Right lobe of liver (tissue), 6 donors: ENCODE data around the gene GFRAL. TPM values are rescaled to one million over a fixed set of nuclear protein-coding genes. Genes with fewer than 3 reads are reported as not detected.

Source experiments
- ATAC-seq, 4 donors: fragments of 200-7000 bp; cut with Tn5 transposase; one replicate each; pipeline ENCODE4 v1.9.1; 2020; ENCODE audit warnings: mild to moderate bottlenecking in 4 of 4, moderate library complexity in 4 of 4
- DNase-seq, 3 donors: peaks; one replicate each; pipeline ENCODE4 v3.0.0-alpha.2; 2020
- H3K27ac ChIP-seq, 3 donors: fragments of 200-600 bp; one replicate each; pipeline ENCODE4 v1.8.0; 2022
- H3K27me3 ChIP-seq, 2 donors: fragments of 200-600 bp; one replicate each; pipeline ENCODE4 v1.8.0; 2022
- H3K36me3 ChIP-seq, 4 donors: fragments of 200-600 bp; sonication (generic) in 1 of 4; one replicate each; pipeline versions ENCODE4 v1.5.1 to v1.8.0; 2017 to 2022; ENCODE audit warnings: control low read depth in 1 of 4
- H3K4me1 ChIP-seq, 4 donors: fragments of 200-600 bp; sonication (generic) in 1 of 4; one replicate each; pipeline versions ENCODE4 v1.5.1 to v1.8.0; 2017 to 2022; ENCODE audit warnings: control low read depth in 1 of 4
- H3K4me3 ChIP-seq, 3 donors: fragments of 200-600 bp; one replicate each; pipeline ENCODE4 v1.8.0; 2022
- H3K9me3 ChIP-seq, 4 donors: fragments of 200-600 bp; sonication (generic) in 1 of 4; one replicate each; pipeline versions ENCODE4 v1.5.1 to v1.8.0; 2017 to 2022; ENCODE audit warnings: control low read depth in 1 of 4
- POLR2A ChIP-seq: fragments of 450-650 bp; IDR thresholded peaks from one replicate; pipeline ENCODE4 v1.6.1; 2017; ENCODE audit warnings: antibody characterized with exemption, mild to moderate bottlenecking
- WGBS: methylation state at CpG from one replicate; pipeline ENCODE4 v1.1.6; 2018; ENCODE audit warnings: low coverage, low lambda C conversion rate; ENCODE audit not compliant: insufficient coverage; ENCODE audit errors: missing lambda C conversion rate; 5-methylcytosine and 5-hydroxymethylcytosine counted together
- intact Hi-C, 2 donors: fragments of 100-400 bp; cut with DNase I; formaldehyde crosslinking; loops; one replicate each; pipeline versions ENCODE4 v1.11.2 to v1.14.1; 2022
- long read RNA-seq: library from polyadenylated mRNA; unstranded; transcript quantifications from one replicate; pipeline ENCODE4 v2.0.0, GENCODE V29; 2019
- total RNA-seq, 6 experiments: library from RNA; depleted of rRNA in 2 of 6; stranded (reverse); fragments of >200 nt in 2 of 6; fragmentation: NEBNext Ultra II Directional in 3 of 6; extraction: Animal tissue kit (Norgen Biotek cat#: 25700) in 3 of 6; gene quantifications; one replicate each; pipeline versions ENCODE4 v1.1.0 to v1.2.4, GENCODE V29; 2016 to 2023
- TF ChIP-seq, protein P1 (sequence below), 4 donors: fragments of 200-600 bp in 3 of 4; fragments of 450-650 bp in 1 of 4; IDR thresholded peaks; one replicate each; pipeline versions ENCODE4 v1.5.1 to v1.8.0; 2016 to 2022; ENCODE audit warnings: antibody characterized with exemption in 4 of 4, mild to moderate bottlenecking in 2 of 4
- donor health status: DM: no; HTN: yes; CAD: no.
- donor health status: DM: no; HTN: no; CAD: no.
- donor health status: DM: no; HTN: no; CAD: no.
- donor health status: DM: no; HTN: yes; CAD: no.
- donor health status: DM: no; HTN: yes; CAD: no.

The GFRAL gene, protein sequence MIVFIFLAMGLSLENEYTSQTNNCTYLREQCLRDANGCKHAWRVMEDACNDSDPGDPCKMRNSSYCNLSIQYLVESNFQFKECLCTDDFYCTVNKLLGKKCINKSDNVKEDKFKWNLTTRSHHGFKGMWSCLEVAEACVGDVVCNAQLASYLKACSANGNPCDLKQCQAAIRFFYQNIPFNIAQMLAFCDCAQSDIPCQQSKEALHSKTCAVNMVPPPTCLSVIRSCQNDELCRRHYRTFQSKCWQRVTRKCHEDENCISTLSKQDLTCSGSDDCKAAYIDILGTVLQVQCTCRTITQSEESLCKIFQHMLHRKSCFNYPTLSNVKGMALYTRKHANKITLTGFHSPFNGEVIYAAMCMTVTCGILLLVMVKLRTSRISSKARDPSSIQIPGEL
- not detected for total RNA-seq
- long read RNA-seq, result 0 reads

DNA sequence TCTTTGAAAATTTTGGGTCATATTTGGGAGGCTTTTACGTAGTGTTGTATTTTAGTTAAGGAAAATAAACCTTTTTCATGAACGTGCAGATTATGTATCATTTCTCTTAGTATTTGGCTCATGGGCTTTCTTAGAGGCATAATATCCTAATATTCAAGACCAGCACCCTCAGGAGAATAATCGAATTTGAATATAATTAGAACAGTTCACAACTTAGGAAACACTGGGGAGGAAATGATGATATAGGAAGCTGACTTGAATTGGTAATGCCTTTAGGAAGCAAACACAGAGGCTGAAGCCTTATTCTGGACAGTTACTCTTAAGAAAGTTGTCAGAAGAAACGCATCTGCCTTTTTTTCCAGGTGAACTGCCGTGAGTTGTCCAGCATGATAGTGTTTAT lies at the start of gene GFRAL:
Gene GFRAL (plus strand): TSS at position 301 of the 400 bp plus-strand sequence. CDS start 86 bp downstream, at position 387.
- no peaks in the 10 kb centered on the region for H3K36me3 ChIP-seq
- no peaks in the 10 kb centered on the region for H3K9me3 ChIP-seq
- ATAC-seq, result no peak
- no peak for DNase-seq
- no peaks in the 10 kb centered on the region for H3K27me3 ChIP-seq
- H3K4me3 ChIP-seq, result no peak within 1 kb of the TSS
- intact Hi-C loops, result no loop called here
- no peak within 1 kb of the TSS for H3K27ac ChIP-seq
- no peak for TF ChIP-seq POLR2A
- TF ChIP-seq, protein P1, sequence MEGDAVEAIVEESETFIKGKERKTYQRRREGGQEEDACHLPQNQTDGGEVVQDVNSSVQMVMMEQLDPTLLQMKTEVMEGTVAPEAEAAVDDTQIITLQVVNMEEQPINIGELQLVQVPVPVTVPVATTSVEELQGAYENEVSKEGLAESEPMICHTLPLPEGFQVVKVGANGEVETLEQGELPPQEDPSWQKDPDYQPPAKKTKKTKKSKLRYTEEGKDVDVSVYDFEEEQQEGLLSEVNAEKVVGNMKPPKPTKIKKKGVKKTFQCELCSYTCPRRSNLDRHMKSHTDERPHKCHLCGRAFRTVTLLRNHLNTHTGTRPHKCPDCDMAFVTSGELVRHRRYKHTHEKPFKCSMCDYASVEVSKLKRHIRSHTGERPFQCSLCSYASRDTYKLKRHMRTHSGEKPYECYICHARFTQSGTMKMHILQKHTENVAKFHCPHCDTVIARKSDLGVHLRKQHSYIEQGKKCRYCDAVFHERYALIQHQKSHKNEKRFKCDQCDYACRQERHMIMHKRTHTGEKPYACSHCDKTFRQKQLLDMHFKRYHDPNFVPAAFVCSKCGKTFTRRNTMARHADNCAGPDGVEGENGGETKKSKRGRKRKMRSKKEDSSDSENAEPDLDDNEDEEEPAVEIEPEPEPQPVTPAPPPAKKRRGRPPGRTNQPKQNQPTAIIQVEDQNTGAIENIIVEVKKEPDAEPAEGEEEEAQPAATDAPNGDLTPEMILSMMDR (IDR thresholded peaks at IDR 0.05), result no peak
- H3K4me1 ChIP-seq, result no peaks in the 10 kb centered on the region
- 34% methylated on average over 5 of the region's 5 CpGs for WGBS

- 45% methylated on average over 5 of the region's 5 CpGs for WGBS
- DNase-seq, result no peak
- Histone ChIP-seq H3K27ac (no peak overlapping the region), H3K27me3 (no peaks in the 10 kb centered on the region), H3K4me3 (no peak overlapping the region), H3K36me3 (no peaks in the 10 kb centered on the region), H3K9me3 (no peaks in the 10 kb centered on the region), H3K4me1 (no peaks in the 10 kb centered on the region)
- no peak for ATAC-seq
- TF ChIP-seq POLR2A, result no peak
- TF ChIP-seq, protein P1 (IDR thresholded peaks at IDR 0.05), result no peak
- intact Hi-C loops, result no loop called here
These were observed 49.6 kb upstream of the GFRAL start for GRCh38 chr6:55277646-55278045.

DNA sequence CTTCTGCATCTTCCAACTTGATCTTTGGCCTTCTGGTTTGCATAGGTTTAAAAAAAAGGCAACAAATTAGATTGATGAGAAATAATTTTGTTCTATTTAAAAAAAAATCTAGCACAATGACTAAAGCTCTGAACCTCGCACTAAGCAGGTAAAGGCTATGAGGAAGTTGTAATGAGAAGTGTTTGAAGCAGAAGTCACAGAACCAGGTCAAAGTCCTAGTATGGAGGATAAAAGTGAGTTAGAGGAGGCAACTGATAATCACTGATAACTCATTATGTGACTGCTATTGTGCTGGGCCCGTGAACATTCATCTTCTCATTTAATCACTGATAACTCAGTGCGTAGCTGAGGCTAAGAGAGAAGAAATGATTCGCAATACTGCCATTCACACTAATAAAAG lies 46.1 kb upstream of the GFRAL start:
- DNase-seq (no peak), ATAC-seq (no peak)
- intact Hi-C loops, result no loop called here

DNA sequence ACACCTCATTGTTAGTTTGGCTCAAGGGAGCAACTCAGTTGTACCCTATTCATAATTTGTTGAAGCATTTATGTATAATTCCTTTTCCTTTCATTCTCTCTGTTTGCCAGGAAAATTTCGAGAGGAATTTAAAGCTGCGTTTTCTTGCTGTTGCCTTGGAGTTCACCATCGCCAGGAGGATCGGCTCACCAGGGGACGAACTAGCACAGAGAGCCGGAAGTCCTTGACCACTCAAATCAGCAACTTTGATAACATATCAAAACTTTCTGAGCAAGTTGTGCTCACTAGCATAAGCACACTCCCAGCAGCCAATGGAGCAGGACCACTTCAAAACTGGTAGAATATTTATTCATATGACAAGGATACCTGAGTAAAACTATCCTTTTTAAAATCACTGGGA lies 45.2 kb upstream of the GFRAL start:
- Histone ChIP-seq H3K36me3 (no peaks in the 10 kb centered on the region), H3K9me3 (no peaks in the 10 kb centered on the region), H3K27ac (no peak overlapping the region), H3K27me3 (no peaks in the 10 kb centered on the region), H3K4me3 (no peak overlapping the region), H3K4me1 (no peaks in the 10 kb centered on the region)
- no peak for TF ChIP-seq POLR2A
- TF ChIP-seq, protein P1 (IDR thresholded peaks at IDR 0.05), result no peak
- intact Hi-C loops, result no loop called here
- WGBS, result 54% methylated on average over 6 of the region's 6 CpGs
- no peak for DNase-seq
- no peak for ATAC-seq

More for the DNA sequence above, 46.1 kb upstream of the GFRAL start:
- Histone ChIP-seq H3K4me1 (no peaks in the 10 kb centered on the region), H3K36me3 (no peaks in the 10 kb centered on the region), H3K9me3 (no peaks in the 10 kb centered on the region), H3K27me3 (no peaks in the 10 kb centered on the region), H3K4me3 (no peak overlapping the region), H3K27ac (no peak overlapping the region)
- WGBS, result 37% methylated on average over 4 of the region's 4 CpGs
- no peak for TF ChIP-seq POLR2A
- TF ChIP-seq, protein P1 (IDR thresholded peaks at IDR 0.05), result no peak
